HTR-8/SVneo (cell line): Measurements from ENCODE around the gene ATPAF2.

Experiments used
- DNase-seq: peaks from one replicate; pipeline ENCODE4 v3.0.0; 2011; ENCODE audit warnings: low spot score, mixed read lengths; ENCODE audit not compliant: insufficient read length
- FAIRE-seq: peaks from 2 replicates; lab custom pipeline; 2011; peaks lifted over from hg19 to GRCh38; lab: Jason Lieb, UNC

Gene ATPAF2

GRCh38 chr17:18040261-18040858, 1.4 kb upstream of the ATPAF2 start:
- DNase-seq (no peak), FAIRE-seq (no peak)

GRCh38 chr17:18039535-18040260, 730 bp upstream of the ATPAF2 start:
- DNase-seq (no peak), FAIRE-seq (no peak)

- DNase-seq, result no peak
- no peak for FAIRE-seq
These were observed 668 bp downstream of the ATPAF2 start for GRCh38 chr17:18038149-18038850.

GRCh38 chr17:18037486-18037885, 1.5 kb downstream of the ATPAF2 start:
- DNase-seq, result no peak

GRCh38 chr17:18035704-18036103, 3.3 kb downstream of the ATPAF2 start:
- FAIRE-seq, result no peak
- no peak for DNase-seq

More at GRCh38 chr17:18037486-18037885, 1.5 kb downstream of the ATPAF2 start:
- no peak for FAIRE-seq

- FAIRE-seq (peak; percentile 59), DNase-seq (peak; percentile 95)
These were observed 5.4 kb downstream of the ATPAF2 start for GRCh38 chr17:18033442-18034099.

- FAIRE-seq (no peak), DNase-seq (no peak)
These were observed 7.0 kb downstream of the ATPAF2 start for GRCh38 chr17:18031955-18032354.

GRCh38 chr17:18028952-18029540, 9.9 kb downstream of the ATPAF2 start:
- FAIRE-seq (no peak), DNase-seq (no peak)

GRCh38 chr17:18028114-18028951, 10.6 kb downstream of the ATPAF2 start:
- FAIRE-seq (peak; percentile 33), DNase-seq (no peak)

GRCh38 chr17:18027280-18027679, 11.7 kb downstream of the ATPAF2 start:
- no peak for DNase-seq
- FAIRE-seq, result peak; percentile 46

- DNase-seq, result no peak
These were observed 12.8 kb downstream of the ATPAF2 start for GRCh38 chr17:18025945-18026776.

GRCh38 chr17:18025241-18025944, 13.6 kb downstream of the ATPAF2 start:
- DNase-seq, result no peak
- FAIRE-seq, result peak; percentile 86

More at GRCh38 chr17:18025945-18026776, 12.8 kb downstream of the ATPAF2 start:
- no peak for FAIRE-seq

- DNase-seq (no peak), FAIRE-seq (no peak)
These were observed 17.6 kb downstream of the ATPAF2 start for GRCh38 chr17:18021372-18021771.

- FAIRE-seq, result peak; percentile 16
- no peak for DNase-seq
These were observed 18.0 kb downstream of the ATPAF2 start for GRCh38 chr17:18020971-18021370.

- no peak for FAIRE-seq
- no peak for DNase-seq
These were observed 19.2 kb downstream of the ATPAF2 start for GRCh38 chr17:18019838-18020154.

- no peak for FAIRE-seq
These were observed 20.5 kb downstream of the ATPAF2 start for GRCh38 chr17:18018411-18018921.

GRCh38 chr17:18017958-18018357, 21.0 kb downstream of the ATPAF2 start:
- no peak for FAIRE-seq
- no peak for DNase-seq

More at GRCh38 chr17:18018411-18018921, 20.5 kb downstream of the ATPAF2 start:
- DNase-seq, result no peak

- FAIRE-seq (no peak), DNase-seq (no peak)
These were observed 22.5 kb downstream of the ATPAF2 start for GRCh38 chr17:18016426-18016825.
